ENCODE results near the gene FSTL5.
"Not testable (repeated sequence)": the region's sequence is repeated elsewhere in the genome, so short reads cannot be mapped to it uniquely, and the experiment has no call there.

FSTL5 gene

GRCh38 chr4:162116095-162116779 is 47.6 kb downstream of the FSTL5 start:
- no peaks in the 10 kb centered on the region for H3K4me1 ChIP-seq (ENCODE audit: control insufficient read depth in 1 of 2, insufficient read depth in 1 of 2, low read depth in 1 of 2, low read length in 1 of 2)
- H3K4me3 ChIP-seq (ENCODE audit: low read depth in 1 of 2, low read length in 1 of 2): no peak overlapping the region
- H3K27ac ChIP-seq: no peak overlapping the region
- no peaks in the 10 kb centered on the region for H3K36me3 ChIP-seq
- TF ChIP-seq CTCF (IDR thresholded peaks at IDR 0.05): no peak
- H3K27me3 ChIP-seq: no peaks in the 10 kb centered on the region
- no peaks in the 10 kb centered on the region for H3K9me3 ChIP-seq

GRCh38 chr4:162115333-162115732 is 48.5 kb downstream of the FSTL5 start:
- H3K4me1 ChIP-seq (ENCODE audit: control insufficient read depth in 1 of 2, insufficient read depth in 1 of 2, low read depth in 1 of 2, low read length in 1 of 2): no peaks in the 10 kb centered on the region
- H3K27ac ChIP-seq: no peak overlapping the region
- no peak overlapping the region for H3K4me3 ChIP-seq (ENCODE audit: low read depth in 1 of 2, low read length in 1 of 2)
- no peaks in the 10 kb centered on the region for H3K27me3 ChIP-seq
- no peaks in the 10 kb centered on the region for H3K36me3 ChIP-seq
- no peak for TF ChIP-seq CTCF (IDR thresholded peaks at IDR 0.05)
- no peaks in the 10 kb centered on the region for H3K9me3 ChIP-seq

GRCh38 chr4:162111078-162111477 is 52.7 kb downstream of the FSTL5 start:
- no peak for TF ChIP-seq CTCF (IDR thresholded peaks at IDR 0.05)
- H3K9me3 ChIP-seq: no peaks in the 10 kb centered on the region
- H3K4me1 ChIP-seq (ENCODE audit: control insufficient read depth in 1 of 2, insufficient read depth in 1 of 2, low read depth in 1 of 2, low read length in 1 of 2): no peaks in the 10 kb centered on the region
- no peak overlapping the region for H3K4me3 ChIP-seq (ENCODE audit: low read depth in 1 of 2, low read length in 1 of 2)
- H3K27ac ChIP-seq: no peak overlapping the region
- no peaks in the 10 kb centered on the region for H3K27me3 ChIP-seq
- no peaks in the 10 kb centered on the region for H3K36me3 ChIP-seq

GRCh38 chr4:162104459-162105124 is 59.2 kb downstream of the FSTL5 start:
- H3K36me3 ChIP-seq: no peaks in the 10 kb centered on the region

GRCh38 chr4:162103908-162104307 is 59.9 kb downstream of the FSTL5 start:
- H3K4me3 ChIP-seq (ENCODE audit: low read depth in 1 of 2, low read length in 1 of 2); H3K4me1 ChIP-seq (ENCODE audit: control insufficient read depth in 1 of 2, insufficient read depth in 1 of 2, low read depth in 1 of 2, low read length in 1 of 2); H3K27ac ChIP-seq; H3K27me3 ChIP-seq; H3K36me3 ChIP-seq; H3K9me3 ChIP-seq: not testable (repeated sequence)

More at GRCh38 chr4:162104459-162105124, 59.2 kb downstream of the FSTL5 start:
- H3K4me3 ChIP-seq (ENCODE audit: low read depth in 1 of 2, low read length in 1 of 2): no peak overlapping the region
- H3K27me3 ChIP-seq: no peaks in the 10 kb centered on the region
- no peak for TF ChIP-seq CTCF (IDR thresholded peaks at IDR 0.05)
- H3K27ac ChIP-seq: no peak overlapping the region
- H3K4me1 ChIP-seq (ENCODE audit: control insufficient read depth in 1 of 2, insufficient read depth in 1 of 2, low read depth in 1 of 2, low read length in 1 of 2): no peaks in the 10 kb centered on the region
- no peaks in the 10 kb centered on the region for H3K9me3 ChIP-seq

GRCh38 chr4:162102713-162103112 is 61.1 kb downstream of the FSTL5 start:
- no peak for TF ChIP-seq CTCF (IDR thresholded peaks at IDR 0.05)
- Histone ChIP-seq H3K9me3 (no peaks in the 10 kb centered on the region), H3K4me3 (ENCODE audit: low read depth in 1 of 2, low read length in 1 of 2) (no peak overlapping the region), H3K27me3 (no peaks in the 10 kb centered on the region), H3K36me3 (no peaks in the 10 kb centered on the region), H3K4me1 (ENCODE audit: control insufficient read depth in 1 of 2, insufficient read depth in 1 of 2, low read depth in 1 of 2, low read length in 1 of 2) (no peaks in the 10 kb centered on the region), H3K27ac (no peak overlapping the region)
